ENCODE results near the gene NUBP1. TPM values are rescaled to one million over a fixed set of nuclear protein-coding genes. Genes with fewer than 3 reads are reported as not detected.

NUBP1 gene
- total RNA-seq, 1 experiment from 2014 or later: 31.5 TPM

- H3K9me2 ChIP-seq (ENCODE audit: insufficient read depth): no peaks in the 10 kb centered on the region
- H2AFZ ChIP-seq (ENCODE audit: low read depth, low read length, poor library complexity, severe bottlenecking): no peak overlapping the region
- DNase-seq (ENCODE audit: low read depth, low spot score): no peak
- H3K4me3 ChIP-seq (replicated peaks in 1 of 2; ENCODE audit: low read depth in 1 of 2, low read length in 2 of 2): no peak overlapping the region
- no peak overlapping the region for H3K27ac ChIP-seq (ENCODE audit: low read depth, low read length)
- H3K9me3 ChIP-seq (ENCODE audit: control insufficient read depth in 1 of 2, insufficient read depth in 1 of 2, low read depth in 1 of 2, low read length in 2 of 2): no peaks in the 10 kb centered on the region
- no peaks in the 10 kb centered on the region for H3K4me1 ChIP-seq (ENCODE audit: control insufficient read depth in 1 of 2, insufficient read depth in 2 of 2, low read length in 2 of 2)
- H3K27me3 ChIP-seq (ENCODE audit: insufficient read depth, low read length): no peaks in the 10 kb centered on the region
- BruUV-seq (replicated peaks): no TSS peak
- intact Hi-C loops (cut with micrococcal nuclease): no loop called here
- no peaks in the 10 kb centered on the region for H3K79me2 ChIP-seq (ENCODE audit: insufficient read depth, low read length)
- no peak overlapping the region for H3K4me2 ChIP-seq (ENCODE audit: low read length)
- no peak for ATAC-seq
- POLR2A ChIA-PET: no interaction called here
- H3K9ac ChIP-seq (ENCODE audit: low read length): no peak overlapping the region
- peaks cover 0 to 4% of the 10 kb centered on the region in 2 experiments; a peak in 1 of 4 replicates for H3K36me3 ChIP-seq (ENCODE audit: control insufficient read depth in 1 of 2, insufficient read depth in 2 of 2, low read length in 2 of 2)
- no peaks in the 10 kb centered on the region for H4K20me1 ChIP-seq (ENCODE audit: insufficient read depth)
- CTCF ChIA-PET: no interaction called here
- TF ChIP-seq FOSL1 (IDR thresholded peaks at IDR 0.05; ENCODE audit: low read depth) (no peak), EZH2phosphoT487 (IDR thresholded peaks at IDR 0.05; ENCODE audit: borderline replicate concordance) (no peak), POLR2AphosphoS5 (IDR thresholded peaks at IDR 0.05; ENCODE audit: low read depth, low read length) (no peak), MAX (IDR thresholded peaks at IDR 0.05) (no peak), CBX3 (IDR thresholded peaks at IDR 0.05; ENCODE audit: low read depth) (no peak), ZFX (IDR thresholded peaks at IDR 0.05) (no peak), RAD21 (IDR thresholded peaks at IDR 0.05; ENCODE audit: low read depth) (no peak), SP1 (IDR thresholded peaks at IDR 0.05; ENCODE audit: low read depth) (no peak), ZNF274 (IDR thresholded peaks at IDR 0.05; ENCODE audit: low read depth, low read length) (no peak), TCF7L2 (IDR thresholded peaks at IDR 0.05; ENCODE audit: borderline replicate concordance, extremely low read depth, insufficient read depth, insufficient read length) (no peak), ATF3 (IDR thresholded peaks at IDR 0.05) (no peak), ELF1 (IDR thresholded peaks at IDR 0.05; ENCODE audit: borderline replicate concordance, low read depth) (no peak), YY1 (IDR thresholded peaks at IDR 0.05; ENCODE audit: extremely low read depth, insufficient replicate concordance, low read depth, low read length) (no peak), CTCF (IDR thresholded peaks at IDR 0.05 in 2 of 3, conservative IDR thresholded peaks at IDR 0.05 in 1 of 3; ENCODE audit: borderline replicate concordance in 1 of 3, insufficient read depth in 1 of 3, low read depth in 2 of 3, low read length in 2 of 3) (no peak), JUND (IDR thresholded peaks at IDR 0.05) (no peak)
- RAD21 ChIA-PET (ENCODE audit: low non-redundant PET in 1 of 2, low total read pairs in 2 of 2, uncharacterized antibody in 2 of 2, unreplicated experiment in 2 of 2): no interaction called here
Observed at GRCh38 chr16:10765772-10766171, 22.1 kb downstream of the NUBP1 start.
